Measurements from ENCODE around the gene TOP1. TPM values are rescaled to one million over a fixed set of nuclear protein-coding genes. Genes with fewer than 3 reads are reported as not detected.

Gene TOP1
- total RNA-seq, 1 experiment from 2014 or later, result 16.0 TPM

DNA sequence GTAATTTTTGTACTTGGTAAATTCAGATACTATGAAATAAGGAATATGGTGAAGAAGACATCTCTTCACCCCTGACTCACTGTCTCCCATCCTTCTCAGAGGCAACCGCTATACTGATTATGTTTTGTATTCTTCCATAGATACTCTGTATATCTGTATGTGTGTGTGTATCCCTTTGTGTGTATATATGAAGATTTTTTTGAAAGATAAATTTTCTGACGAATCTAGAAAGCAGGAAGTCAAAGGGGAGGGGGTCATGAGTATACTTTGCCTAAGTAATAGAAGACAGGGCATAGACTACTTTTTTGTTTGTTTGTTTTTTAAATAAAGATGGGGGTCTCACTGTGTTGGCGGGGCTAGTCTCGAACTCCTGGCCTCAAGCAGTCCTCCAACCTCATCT, 48.2 kb downstream of the TOP1 start:
- H3K27me3 ChIP-seq (ENCODE audit: control insufficient read depth, insufficient read depth, low read length), result no peaks in the 10 kb centered on the region
- DNase-seq, result no peak
- peaks cover 7% of the 10 kb centered on the region for H3K36me3 ChIP-seq (replicated peaks; ENCODE audit: control insufficient read depth, insufficient read depth, low read length)
- no peak overlapping the region for H3K4me3 ChIP-seq (ENCODE audit: insufficient read depth, low read depth, low read length)

DNA sequence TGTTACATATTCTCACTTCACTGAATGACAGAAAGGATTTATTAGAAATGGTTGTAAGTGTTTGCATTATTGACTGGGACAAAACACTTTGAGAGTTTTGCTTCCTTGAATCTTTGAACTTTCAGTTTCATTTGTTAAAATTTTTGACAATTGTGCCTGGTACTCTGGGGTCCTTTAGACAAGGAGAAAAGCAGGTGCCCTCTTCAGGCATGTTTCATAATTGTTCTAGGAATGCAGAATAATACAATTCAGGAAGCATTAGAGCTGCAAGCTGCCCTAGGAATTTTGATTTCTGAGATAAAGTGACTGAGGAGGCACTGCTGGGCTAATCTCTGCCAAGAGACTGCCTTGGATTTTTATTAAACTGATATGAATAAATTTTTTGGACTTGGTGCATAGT, 49.7 kb downstream of the TOP1 start:
- Histone ChIP-seq H3K4me3 (ENCODE audit: insufficient read depth, low read depth, low read length) (no peak overlapping the region), H3K36me3 (replicated peaks; ENCODE audit: control insufficient read depth, insufficient read depth, low read length) (peaks cover 9% of the 10 kb centered on the region), H3K27me3 (ENCODE audit: control insufficient read depth, insufficient read depth, low read length) (no peaks in the 10 kb centered on the region)
- peak; percentile 33 for DNase-seq

DNA sequence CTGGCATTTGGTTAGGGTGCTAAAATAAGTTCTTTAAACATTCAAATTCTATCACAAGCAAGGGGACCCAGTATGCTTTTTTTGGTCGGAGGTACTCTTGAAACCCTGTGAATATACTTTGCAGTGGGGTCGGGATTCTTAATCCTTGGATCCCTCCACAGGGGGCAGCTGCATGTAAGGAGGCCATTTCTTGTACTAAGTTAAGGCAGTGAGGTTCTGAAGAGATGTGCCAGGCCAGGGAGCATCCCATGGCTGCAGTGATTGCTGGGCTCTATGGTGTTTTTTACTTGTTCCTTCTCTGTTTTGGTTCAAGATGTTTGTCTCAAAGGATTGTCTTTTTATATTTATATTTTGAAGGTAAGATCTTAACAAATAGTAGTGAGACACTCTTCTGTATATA, 50.4 kb downstream of the TOP1 start:
- peaks cover 9% of the 10 kb centered on the region for H3K36me3 ChIP-seq (replicated peaks; ENCODE audit: control insufficient read depth, insufficient read depth, low read length)

DNA sequence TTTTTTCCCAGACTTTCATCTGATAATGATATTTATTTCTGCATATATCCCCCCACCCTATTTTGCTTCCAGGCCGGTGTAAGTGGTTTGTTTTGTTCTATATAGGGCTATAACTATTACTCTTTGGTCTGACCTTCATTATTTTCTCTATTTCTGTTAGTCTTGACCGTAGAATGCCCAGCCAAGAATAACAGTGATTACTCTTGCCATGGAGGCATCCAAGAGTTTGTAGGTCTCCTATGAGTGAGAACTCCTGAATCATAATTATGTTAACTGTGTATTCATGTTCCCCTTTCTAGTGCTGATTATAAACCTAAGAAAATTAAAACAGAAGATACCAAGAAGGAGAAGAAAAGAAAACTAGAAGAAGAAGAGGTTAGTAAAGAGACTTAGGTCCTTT, 52.2 kb downstream of the TOP1 start:
- no peak for DNase-seq
- H3K36me3 ChIP-seq (replicated peaks; ENCODE audit: control insufficient read depth, insufficient read depth, low read length), result peaks cover 14% of the 10 kb centered on the region
- H3K27me3 ChIP-seq (ENCODE audit: control insufficient read depth, insufficient read depth, low read length), result no peaks in the 10 kb centered on the region
- no peak overlapping the region for H3K4me3 ChIP-seq (ENCODE audit: insufficient read depth, low read depth, low read length)

More for the DNA sequence above, 50.4 kb downstream of the TOP1 start:
- H3K4me3 ChIP-seq (ENCODE audit: insufficient read depth, low read depth, low read length), result no peak overlapping the region
- H3K27me3 ChIP-seq (ENCODE audit: control insufficient read depth, insufficient read depth, low read length), result no peaks in the 10 kb centered on the region
- peak; percentile 7 for DNase-seq

DNA sequence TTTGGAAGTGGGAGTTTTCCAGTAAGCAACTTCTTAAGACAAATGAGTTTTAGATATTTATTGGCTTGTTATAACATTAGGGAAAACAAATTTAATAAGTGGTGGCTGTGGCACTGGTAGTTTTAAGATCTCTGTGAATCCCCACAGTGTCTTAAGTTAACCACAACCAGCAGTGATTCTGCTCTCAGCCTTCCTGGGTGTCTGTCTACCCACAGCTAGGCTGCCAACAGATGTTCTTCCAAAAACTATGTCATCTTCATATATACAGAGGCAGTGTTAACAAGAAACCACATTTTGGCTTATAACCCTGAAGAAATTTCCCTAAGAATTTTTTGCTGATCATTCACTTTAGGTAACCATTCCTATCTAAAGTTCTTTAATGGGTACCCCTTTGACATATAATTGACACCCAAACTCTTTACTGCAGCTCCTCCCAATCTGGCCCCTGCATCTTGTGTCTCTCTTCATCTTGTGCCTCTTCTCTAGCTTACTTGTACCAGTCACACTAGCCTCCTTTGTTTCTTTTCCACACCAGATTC, 52.7 kb downstream of the TOP1 start:
- peaks cover 14% of the 10 kb centered on the region for H3K36me3 ChIP-seq (replicated peaks; ENCODE audit: control insufficient read depth, insufficient read depth, low read length)

DNA sequence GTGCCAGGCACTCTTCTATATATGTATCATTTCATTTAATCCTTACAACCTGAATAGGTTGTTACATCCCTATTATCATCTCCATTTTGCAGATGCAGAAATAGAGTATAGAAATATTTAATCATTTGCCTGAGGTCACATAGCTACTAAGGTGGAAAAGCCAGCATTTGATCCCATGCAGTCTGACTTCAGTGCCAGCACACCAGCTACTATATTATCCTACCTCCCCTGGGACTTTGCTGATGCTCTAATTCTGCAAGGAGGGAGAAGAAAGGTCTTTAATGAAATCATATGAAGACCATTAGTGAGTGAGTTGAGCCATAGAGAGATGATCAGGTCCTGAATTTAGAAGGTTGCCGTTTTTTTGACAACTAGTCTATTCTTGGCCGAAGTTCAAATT, 53.7 kb downstream of the TOP1 start:
- DNase-seq, result no peak
- Histone ChIP-seq H3K27me3 (ENCODE audit: control insufficient read depth, insufficient read depth, low read length) (no peaks in the 10 kb centered on the region), H3K4me3 (ENCODE audit: insufficient read depth, low read depth, low read length) (no peak overlapping the region), H3K36me3 (replicated peaks; ENCODE audit: control insufficient read depth, insufficient read depth, low read length) (peaks cover 14% of the 10 kb centered on the region)

More for the DNA sequence above, 52.7 kb downstream of the TOP1 start:
- no peaks in the 10 kb centered on the region for H3K27me3 ChIP-seq (ENCODE audit: control insufficient read depth, insufficient read depth, low read length)
- no peak for DNase-seq
- H3K4me3 ChIP-seq (ENCODE audit: insufficient read depth, low read depth, low read length), result no peak overlapping the region

DNA sequence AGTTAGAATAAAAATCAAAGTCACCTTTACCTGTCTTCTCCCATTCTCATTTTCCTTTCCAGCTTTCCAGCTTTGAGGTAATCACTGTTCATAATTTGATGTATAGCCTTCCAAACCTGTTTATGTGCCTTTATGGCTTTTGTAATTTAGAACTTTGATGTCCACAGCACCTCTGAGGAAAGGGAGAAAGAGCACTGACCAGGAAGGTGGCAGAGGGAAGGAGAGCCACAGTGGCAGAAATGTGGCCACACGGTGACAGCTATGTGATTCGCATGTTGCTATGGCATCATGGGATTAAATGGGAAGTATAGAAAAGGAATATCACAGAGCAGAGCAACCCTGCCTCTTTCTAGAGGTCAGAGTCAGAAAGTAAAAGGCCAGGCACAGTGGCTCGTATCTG, 57.0 kb downstream of the TOP1 start:
- Histone ChIP-seq H3K27me3 (ENCODE audit: control insufficient read depth, insufficient read depth, low read length) (no peaks in the 10 kb centered on the region), H3K4me3 (ENCODE audit: insufficient read depth, low read depth, low read length) (no peak overlapping the region), H3K36me3 (replicated peaks; ENCODE audit: control insufficient read depth, insufficient read depth, low read length) (peaks cover 13% of the 10 kb centered on the region)
- DNase-seq, result no peak

DNA sequence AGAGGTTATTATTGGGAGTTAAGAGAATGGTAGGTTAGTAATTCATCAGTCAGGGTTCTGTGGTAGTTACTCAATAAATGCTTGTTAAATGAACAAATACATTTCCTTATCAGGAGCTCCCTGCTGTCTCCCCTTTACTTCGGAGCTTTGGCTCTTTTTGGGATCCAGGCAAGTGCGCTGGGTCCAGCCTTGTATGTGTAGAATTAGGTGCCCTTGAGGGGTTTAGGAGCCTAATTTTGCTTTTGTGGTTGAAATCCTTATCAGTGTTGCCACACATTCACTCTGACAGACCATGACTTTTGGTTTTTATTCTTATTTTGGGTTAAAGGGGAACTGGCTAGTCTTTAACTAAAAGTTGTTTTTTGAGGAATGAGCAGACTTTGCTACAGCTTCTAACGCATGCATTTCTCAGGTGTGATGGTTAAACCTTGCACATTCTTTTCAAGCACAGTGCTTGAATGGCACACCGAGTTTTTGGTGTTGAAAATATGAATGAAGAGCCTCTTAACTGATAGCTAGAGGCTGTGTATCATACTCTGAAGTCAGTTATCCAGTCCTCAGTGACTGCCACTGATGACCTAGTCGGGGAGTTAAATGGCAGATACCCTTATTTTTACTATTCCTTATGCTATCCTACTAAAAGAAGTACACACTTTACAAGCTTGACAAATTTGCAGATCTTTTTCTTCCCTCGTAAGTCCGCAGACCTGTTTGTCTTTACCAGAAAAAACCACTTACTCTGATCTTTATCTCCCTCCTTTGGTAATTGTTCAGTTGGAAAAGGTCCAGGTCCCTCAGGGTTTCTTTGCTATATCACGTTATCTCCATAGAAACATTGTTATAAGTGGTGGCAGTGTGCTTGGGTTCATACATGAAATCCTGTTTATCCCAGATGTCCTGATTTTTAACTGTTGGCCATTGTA, 58.0 kb downstream of the TOP1 start:
- DNase-seq, result no peak
- Histone ChIP-seq H3K4me3 (ENCODE audit: insufficient read depth, low read depth, low read length) (no peak overlapping the region), H3K27me3 (ENCODE audit: control insufficient read depth, insufficient read depth, low read length) (no peaks in the 10 kb centered on the region), H3K36me3 (replicated peaks; ENCODE audit: control insufficient read depth, insufficient read depth, low read length) (peaks cover 8% of the 10 kb centered on the region)

DNA sequence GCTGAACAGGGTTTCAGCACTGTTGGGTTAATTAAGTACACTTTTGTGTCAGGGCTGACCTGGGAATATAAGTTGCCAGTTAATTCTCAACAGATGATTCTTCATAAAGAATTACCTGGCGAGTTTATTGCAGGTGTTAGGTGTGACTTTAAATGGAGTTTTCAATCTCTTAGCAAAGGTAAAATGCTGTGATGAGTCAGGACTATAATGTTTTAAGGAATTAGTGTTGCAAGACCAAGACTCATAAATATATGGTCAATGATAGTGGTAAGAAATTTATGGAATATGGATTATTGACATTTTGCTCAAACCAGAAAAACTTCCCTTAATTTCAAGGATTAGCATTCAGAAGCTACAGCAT, 58.7 kb downstream of the TOP1 start:
- H3K27me3 ChIP-seq (ENCODE audit: control insufficient read depth, insufficient read depth, low read length), result no peaks in the 10 kb centered on the region
- DNase-seq, result no peak
- no peak overlapping the region for H3K4me3 ChIP-seq (ENCODE audit: insufficient read depth, low read depth, low read length)
- H3K36me3 ChIP-seq (replicated peaks; ENCODE audit: control insufficient read depth, insufficient read depth, low read length), result peaks cover 9% of the 10 kb centered on the region

DNA sequence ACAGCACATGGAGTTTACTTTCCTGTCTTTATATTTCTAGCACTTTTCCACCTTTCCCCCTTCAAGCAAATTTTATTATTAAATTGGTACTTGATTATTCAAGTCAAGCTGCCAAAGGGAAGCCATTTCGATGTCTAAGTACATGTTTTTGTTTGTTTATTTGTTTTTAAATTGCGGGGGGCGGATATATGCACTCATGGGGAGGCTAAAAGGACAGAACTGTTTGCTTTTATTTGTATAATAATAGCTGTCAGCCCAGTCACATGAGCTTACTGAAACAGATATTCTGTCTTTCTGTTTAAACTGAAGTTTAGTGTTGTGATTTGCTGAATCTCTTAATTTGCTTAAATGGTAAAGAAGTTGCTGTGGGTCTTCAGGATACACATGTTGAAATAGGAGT, 59.2 kb downstream of the TOP1 start:
- peaks cover 11% of the 10 kb centered on the region for H3K36me3 ChIP-seq (replicated peaks; ENCODE audit: control insufficient read depth, insufficient read depth, low read length)

DNA sequence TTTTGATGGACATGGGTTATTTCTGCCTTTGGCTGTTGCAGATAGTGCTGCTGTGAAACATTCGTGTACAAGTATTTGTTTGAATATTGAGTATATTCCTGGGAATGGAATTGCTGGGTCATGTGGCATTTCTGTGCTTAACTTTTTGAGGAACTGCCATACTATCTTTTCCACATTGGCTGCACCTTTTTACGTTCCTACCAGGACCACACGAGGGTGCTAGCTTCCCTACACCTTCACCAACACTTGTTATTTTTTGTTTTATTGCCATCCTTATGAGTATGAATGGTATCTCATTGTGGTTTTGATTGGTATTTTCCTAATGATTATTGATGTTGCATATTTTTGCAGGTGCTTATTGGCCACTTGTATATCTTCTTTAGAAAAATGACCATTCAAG, 60.9 kb downstream of the TOP1 start:
- no peaks in the 10 kb centered on the region for H3K27me3 ChIP-seq (ENCODE audit: control insufficient read depth, insufficient read depth, low read length)
- peaks cover 15% of the 10 kb centered on the region for H3K36me3 ChIP-seq (replicated peaks; ENCODE audit: control insufficient read depth, insufficient read depth, low read length)
- DNase-seq, result no peak
- no peak overlapping the region for H3K4me3 ChIP-seq (ENCODE audit: insufficient read depth, low read depth, low read length)

More for the DNA sequence above, 59.2 kb downstream of the TOP1 start:
- Histone ChIP-seq H3K4me3 (ENCODE audit: insufficient read depth, low read depth, low read length) (no peak overlapping the region), H3K27me3 (ENCODE audit: control insufficient read depth, insufficient read depth, low read length) (no peaks in the 10 kb centered on the region)
- no peak for DNase-seq

DNA sequence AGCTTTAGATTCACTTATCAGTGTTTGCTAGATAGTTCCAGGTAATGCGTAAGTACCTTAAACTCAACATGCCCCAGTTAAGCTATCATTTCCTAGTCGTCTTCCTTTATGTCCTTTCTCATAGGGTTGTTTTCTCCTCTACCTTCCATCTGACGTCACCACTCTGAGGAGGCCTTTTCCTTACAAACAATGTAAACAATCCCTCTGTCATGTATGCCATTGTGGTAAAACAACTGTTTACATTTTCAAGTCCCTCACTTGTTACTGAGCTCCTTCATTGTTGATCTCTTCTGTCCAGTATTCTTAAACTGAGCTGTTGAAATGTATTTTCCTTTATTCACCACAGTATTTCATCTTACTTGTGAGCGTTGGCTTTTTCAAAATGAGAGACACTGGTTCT, 63.3 kb downstream of the TOP1 start:
- peaks cover 18% of the 10 kb centered on the region for H3K36me3 ChIP-seq (replicated peaks; ENCODE audit: control insufficient read depth, insufficient read depth, low read length)
- H3K4me3 ChIP-seq (ENCODE audit: insufficient read depth, low read depth, low read length), result no peak overlapping the region
- H3K27me3 ChIP-seq (ENCODE audit: control insufficient read depth, insufficient read depth, low read length), result no peaks in the 10 kb centered on the region
- no peak for DNase-seq

DNA sequence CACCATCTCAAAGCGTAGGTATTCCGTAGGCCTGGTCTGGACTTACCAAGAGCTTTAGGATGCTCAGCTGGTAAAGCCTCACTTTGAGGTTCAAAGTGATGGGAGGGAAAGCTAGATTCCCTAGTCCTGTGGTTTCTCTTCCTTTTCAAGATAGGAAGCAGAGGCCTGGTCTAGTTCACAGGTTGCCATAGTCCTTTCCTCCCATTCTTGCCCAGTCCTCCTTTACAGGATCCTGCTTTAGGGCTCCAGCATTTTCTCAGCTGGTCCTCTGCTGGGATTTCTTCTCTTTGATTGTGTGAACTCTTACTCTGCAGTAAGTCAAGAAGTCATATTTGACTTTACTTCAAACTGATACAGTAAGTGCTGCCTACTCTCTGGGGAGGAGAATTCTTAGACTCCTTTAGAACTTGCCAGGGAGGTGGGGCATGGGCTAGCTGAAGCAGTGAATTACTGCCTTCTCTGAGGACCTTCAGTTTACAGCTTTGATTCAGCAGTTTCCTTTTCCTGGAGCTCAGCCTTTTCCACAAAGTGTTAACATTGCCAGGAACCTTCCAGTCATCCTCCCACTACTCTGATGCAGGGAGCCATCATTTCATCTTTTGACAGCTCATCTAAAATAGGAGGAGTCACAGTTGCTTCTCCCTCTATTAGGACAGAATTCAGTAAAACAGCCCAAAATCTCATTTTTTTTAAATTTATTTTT, 65.9 kb downstream of the TOP1 start:
- H3K36me3 ChIP-seq (replicated peaks; ENCODE audit: control insufficient read depth, insufficient read depth, low read length), result peaks cover 29% of the 10 kb centered on the region
- no peak overlapping the region for H3K4me3 ChIP-seq (ENCODE audit: insufficient read depth, low read depth, low read length)
- DNase-seq, result no peak
- H3K27me3 ChIP-seq (ENCODE audit: control insufficient read depth, insufficient read depth, low read length), result no peaks in the 10 kb centered on the region

DNA sequence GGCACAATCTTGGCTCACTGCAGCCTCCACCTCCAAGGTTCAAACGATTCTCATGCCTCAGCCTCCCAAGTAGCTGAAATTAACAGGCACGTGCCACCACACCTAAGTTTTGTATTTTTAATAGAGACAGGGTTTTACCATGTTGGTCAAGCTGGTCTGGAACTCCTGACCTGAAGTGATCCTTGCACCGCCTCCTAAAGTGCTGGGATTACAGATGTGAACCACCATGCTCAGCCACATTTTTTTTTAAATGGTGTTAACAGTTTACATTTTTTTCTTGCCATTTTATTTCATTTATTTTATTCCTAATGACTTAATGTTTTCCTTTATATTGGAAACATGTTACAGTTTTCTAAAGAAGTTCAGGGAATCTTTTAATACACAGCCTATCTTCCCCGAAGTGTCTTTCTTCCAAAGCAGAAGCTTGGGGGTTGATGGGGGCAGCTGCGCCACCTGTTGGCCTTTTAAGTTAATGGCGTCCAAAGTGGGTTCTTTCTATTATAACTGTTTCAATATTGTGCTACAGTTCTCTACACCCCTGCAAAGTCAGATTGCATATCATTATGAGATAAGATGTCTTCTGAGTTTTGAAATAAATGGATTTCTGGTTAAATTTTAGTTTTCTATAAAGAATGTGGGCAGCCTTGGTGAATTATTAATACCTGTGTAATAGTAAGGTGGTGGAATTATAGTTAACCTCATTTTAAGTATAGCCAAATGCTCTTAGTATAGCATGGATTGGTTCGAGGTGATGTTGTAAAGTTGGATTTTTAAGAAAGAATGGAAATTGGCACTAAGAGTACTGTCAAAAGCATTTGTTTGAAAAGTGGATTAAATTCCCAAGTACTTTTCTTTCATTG, 66.7 kb downstream of the TOP1 start:
- DNase-seq, result peak; percentile 61

More for the DNA sequence above, 66.7 kb downstream of the TOP1 start:
- Histone ChIP-seq H3K27me3 (ENCODE audit: control insufficient read depth, insufficient read depth, low read length) (no peaks in the 10 kb centered on the region), H3K4me3 (ENCODE audit: insufficient read depth, low read depth, low read length) (no peak overlapping the region), H3K36me3 (replicated peaks; ENCODE audit: control insufficient read depth, insufficient read depth, low read length) (peaks cover 32% of the 10 kb centered on the region)

All from H7 (cell line).